M059J (cell line): ENCODE results near the gene FREM1. TPM values are rescaled to one million over a fixed set of nuclear protein-coding genes. Genes with fewer than 3 reads are reported as not detected.

Experiments used
- DNase-seq: peaks from one replicate; pipeline ENCODE4 v3.0.0-alpha.2; 2012; ENCODE audit warnings: low read depth
- total RNA-seq: library from RNA; depleted of rRNA; stranded (reverse); fragments of >200 nt; shearing (Covaris generic); gene quantifications from 2 replicates; pipeline ENCODE4 v1.2.3, GENCODE V29; 2014

FREM1 gene
- total RNA-seq, 1 experiment from 2014 or later: 0.02 TPM

- no peak for DNase-seq
These were observed 87.6 kb downstream of the FREM1 start for GRCh38 chr9:14822666-14823065.

GRCh38 chr9:14819183-14819582 is 91.0 kb downstream of the FREM1 start:
- DNase-seq: no peak

GRCh38 chr9:14814249-14814628 is 96.0 kb downstream of the FREM1 start:
- no peak for DNase-seq

GRCh38 chr9:14813336-14814248 is 96.6 kb downstream of the FREM1 start:
- DNase-seq: peak; percentile 29

GRCh38 chr9:14812806-14813205 is 97.4 kb downstream of the FREM1 start:
- peak; percentile 54 for DNase-seq

GRCh38 chr9:14811844-14812243 is 98.4 kb downstream of the FREM1 start:
- no peak for DNase-seq

- DNase-seq: no peak
These were observed 103.2 kb downstream of the FREM1 start for GRCh38 chr9:14806941-14807520.

- no peak for DNase-seq
These were observed 111.2 kb downstream of the FREM1 start for GRCh38 chr9:14799030-14799429.

GRCh38 chr9:14797435-14797834 is 112.8 kb downstream of the FREM1 start:
- no peak for DNase-seq

GRCh38 chr9:14793389-14793788 is 116.8 kb downstream of the FREM1 start:
- DNase-seq: no peak

GRCh38 chr9:14790628-14791027 is 119.6 kb downstream of the FREM1 start:
- DNase-seq: no peak

- no peak for DNase-seq
These were observed 121.4 kb downstream of the FREM1 start for GRCh38 chr9:14788846-14789245.

- no peak for DNase-seq
These were observed 126.9 kb downstream of the FREM1 start for GRCh38 chr9:14783358-14783757.

GRCh38 chr9:14782286-14783051 is 127.8 kb downstream of the FREM1 start:
- no peak for DNase-seq

- no peak for DNase-seq
These were observed 129.5 kb downstream of the FREM1 start for GRCh38 chr9:14780693-14781092.

GRCh38 chr9:14780251-14780650 is 130.0 kb downstream of the FREM1 start:
- DNase-seq: no peak

- DNase-seq: peak; percentile 5
These were observed 130.6 kb downstream of the FREM1 start for GRCh38 chr9:14779566-14780022.

GRCh38 chr9:14778565-14778964 is 131.7 kb downstream of the FREM1 start:
- no peak for DNase-seq

GRCh38 chr9:14775917-14776316 is 134.3 kb downstream of the FREM1 start:
- DNase-seq: no peak

- no peak for DNase-seq
These were observed 139.6 kb downstream of the FREM1 start for GRCh38 chr9:14770592-14770991.

- peak; percentile 46 for DNase-seq
These were observed 141.0 kb downstream of the FREM1 start for GRCh38 chr9:14769230-14769571.

- DNase-seq: peak; percentile 57
These were observed 141.6 kb downstream of the FREM1 start for GRCh38 chr9:14768405-14769229.
